ENCODE measurements around the gene TIAM1.

DNA sequence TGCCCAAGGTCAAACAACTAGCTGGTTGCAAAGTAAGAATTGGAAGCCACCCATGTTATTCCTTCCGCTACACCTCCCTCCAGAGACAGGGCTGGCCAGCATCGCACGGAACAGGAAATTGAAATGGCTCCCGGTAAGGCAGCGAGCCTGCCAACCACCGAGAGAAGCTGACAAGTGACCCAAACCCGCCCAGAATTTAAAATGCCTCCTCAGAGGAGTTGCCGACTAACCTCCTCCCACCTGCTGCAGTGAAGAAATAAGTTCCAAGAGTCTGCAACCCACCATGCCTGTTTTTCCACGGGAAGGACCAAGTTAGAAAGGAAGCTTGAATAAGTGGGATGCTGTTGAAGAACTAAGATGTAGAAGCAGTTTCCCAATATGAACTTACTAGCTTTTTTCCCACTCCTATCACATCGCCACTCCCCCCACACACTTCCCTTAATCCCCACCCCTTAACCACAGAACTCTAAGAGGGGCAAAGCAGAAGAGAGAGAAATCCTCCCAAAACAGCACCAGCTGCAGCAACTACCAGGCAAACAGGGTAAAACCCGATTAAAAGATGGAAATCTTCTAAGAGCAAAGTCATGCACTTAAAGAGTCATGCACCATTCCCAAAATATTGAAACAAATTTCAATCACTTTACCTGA is 78.6 kb downstream of the TIAM1 start:
- TF ChIP-seq, protein P1, sequence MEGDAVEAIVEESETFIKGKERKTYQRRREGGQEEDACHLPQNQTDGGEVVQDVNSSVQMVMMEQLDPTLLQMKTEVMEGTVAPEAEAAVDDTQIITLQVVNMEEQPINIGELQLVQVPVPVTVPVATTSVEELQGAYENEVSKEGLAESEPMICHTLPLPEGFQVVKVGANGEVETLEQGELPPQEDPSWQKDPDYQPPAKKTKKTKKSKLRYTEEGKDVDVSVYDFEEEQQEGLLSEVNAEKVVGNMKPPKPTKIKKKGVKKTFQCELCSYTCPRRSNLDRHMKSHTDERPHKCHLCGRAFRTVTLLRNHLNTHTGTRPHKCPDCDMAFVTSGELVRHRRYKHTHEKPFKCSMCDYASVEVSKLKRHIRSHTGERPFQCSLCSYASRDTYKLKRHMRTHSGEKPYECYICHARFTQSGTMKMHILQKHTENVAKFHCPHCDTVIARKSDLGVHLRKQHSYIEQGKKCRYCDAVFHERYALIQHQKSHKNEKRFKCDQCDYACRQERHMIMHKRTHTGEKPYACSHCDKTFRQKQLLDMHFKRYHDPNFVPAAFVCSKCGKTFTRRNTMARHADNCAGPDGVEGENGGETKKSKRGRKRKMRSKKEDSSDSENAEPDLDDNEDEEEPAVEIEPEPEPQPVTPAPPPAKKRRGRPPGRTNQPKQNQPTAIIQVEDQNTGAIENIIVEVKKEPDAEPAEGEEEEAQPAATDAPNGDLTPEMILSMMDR (IDR thresholded peaks at IDR 0.05) = no peak
- TF ChIP-seq EP300 (IDR thresholded peaks at IDR 0.05) (no peak), POLR2A (IDR thresholded peaks at IDR 0.05) (no peak)
